ENCODE data around the gene CPNE4.

CPNE4 gene

GRCh38 chr3:131636266-131636775 is 398.5 kb downstream of the CPNE4 start:
- H3K9me3 Mint-ChIP-seq = peaks cover 1% of the 10 kb centered on the region
- DNase-seq (ENCODE audit: low spot score in 2 of 2) (no peak), ATAC-seq (ENCODE audit: low read depth) (no peak)
- H3K4me1 Mint-ChIP-seq = no peaks in the 10 kb centered on the region
- no peak overlapping the region for H3K27ac Mint-ChIP-seq
- no peak overlapping the region for H3K4me3 Mint-ChIP-seq
- no peaks in the 10 kb centered on the region for H3K36me3 Mint-ChIP-seq
- peaks cover 6% of the 10 kb centered on the region for H3K27me3 Mint-ChIP-seq

- Mint-ChIP-seq H3K4me3 (no peak overlapping the region), H3K27ac (no peak overlapping the region), H3K36me3 (no peaks in the 10 kb centered on the region), H3K4me1 (no peaks in the 10 kb centered on the region), H3K27me3 (peaks cover 3% of the 10 kb centered on the region), H3K9me3 (no peaks in the 10 kb centered on the region)
- ATAC-seq (ENCODE audit: low read depth) = no peak
- DNase-seq (ENCODE audit: low spot score in 2 of 2) = no peak
Measured at GRCh38 chr3:131630807-131631206, 404.0 kb downstream of the CPNE4 start.

GRCh38 chr3:131630097-131630496 is 404.7 kb downstream of the CPNE4 start:
- no peaks in the 10 kb centered on the region for H3K36me3 Mint-ChIP-seq
- no peaks in the 10 kb centered on the region for H3K4me1 Mint-ChIP-seq
- H3K27me3 Mint-ChIP-seq = peaks cover 3% of the 10 kb centered on the region
- H3K27ac Mint-ChIP-seq = no peak overlapping the region
- H3K4me3 Mint-ChIP-seq = no peak overlapping the region
- DNase-seq (ENCODE audit: low spot score in 2 of 2) (no peak), ATAC-seq (ENCODE audit: low read depth) (no peak)
- no peaks in the 10 kb centered on the region for H3K9me3 Mint-ChIP-seq

GRCh38 chr3:131623431-131623830 is 411.4 kb downstream of the CPNE4 start:
- Mint-ChIP-seq H3K36me3 (no peaks in the 10 kb centered on the region), H3K9me3 (no peaks in the 10 kb centered on the region), H3K4me3 (no peak overlapping the region), H3K27ac (no peak overlapping the region), H3K4me1 (no peaks in the 10 kb centered on the region), H3K27me3 (peaks cover 3% of the 10 kb centered on the region)
- DNase-seq (ENCODE audit: low spot score in 2 of 2) (no peak), ATAC-seq (ENCODE audit: low read depth) (no peak)

GRCh38 chr3:131622726-131623125 is 412.1 kb downstream of the CPNE4 start:
- Mint-ChIP-seq H3K4me1 (no peaks in the 10 kb centered on the region), H3K36me3 (no peaks in the 10 kb centered on the region), H3K9me3 (no peaks in the 10 kb centered on the region), H3K27ac (no peak overlapping the region), H3K27me3 (peaks cover 6% of the 10 kb centered on the region), H3K4me3 (no peak overlapping the region)
- DNase-seq (ENCODE audit: low spot score in 2 of 2) (no peak), ATAC-seq (ENCODE audit: low read depth) (no peak)

GRCh38 chr3:131620977-131621376 is 413.8 kb downstream of the CPNE4 start:
- ATAC-seq (ENCODE audit: low read depth) (no peak), DNase-seq (ENCODE audit: low spot score in 2 of 2) (no peak)
- Mint-ChIP-seq H3K27me3 (peaks cover 8% of the 10 kb centered on the region), H3K36me3 (no peaks in the 10 kb centered on the region), H3K27ac (no peak overlapping the region), H3K4me3 (no peak overlapping the region), H3K9me3 (no peaks in the 10 kb centered on the region), H3K4me1 (no peaks in the 10 kb centered on the region)

GRCh38 chr3:131619821-131620220 is 415.0 kb downstream of the CPNE4 start:
- DNase-seq (ENCODE audit: low spot score in 2 of 2) (no peak), ATAC-seq (ENCODE audit: low read depth) (no peak)
- Mint-ChIP-seq H3K9me3 (no peaks in the 10 kb centered on the region), H3K27me3 (peaks cover 10% of the 10 kb centered on the region), H3K36me3 (no peaks in the 10 kb centered on the region), H3K4me3 (no peak overlapping the region), H3K27ac (no peak overlapping the region), H3K4me1 (no peaks in the 10 kb centered on the region)

- peaks cover 11% of the 10 kb centered on the region for H3K27me3 Mint-ChIP-seq
Measured at GRCh38 chr3:131616719-131617118, 418.1 kb downstream of the CPNE4 start.

GRCh38 chr3:131612745-131613144 is 422.1 kb downstream of the CPNE4 start:
- no peak overlapping the region for H3K27ac Mint-ChIP-seq
- no peaks in the 10 kb centered on the region for H3K9me3 Mint-ChIP-seq
- ATAC-seq (ENCODE audit: low read depth) (no peak), DNase-seq (ENCODE audit: low spot score in 2 of 2) (no peak)
- no peak overlapping the region for H3K4me3 Mint-ChIP-seq
- peaks cover 7% of the 10 kb centered on the region for H3K27me3 Mint-ChIP-seq
- H3K36me3 Mint-ChIP-seq = no peaks in the 10 kb centered on the region
- H3K4me1 Mint-ChIP-seq = no peaks in the 10 kb centered on the region

More at GRCh38 chr3:131616719-131617118, 418.1 kb downstream of the CPNE4 start:
- H3K9me3 Mint-ChIP-seq = no peaks in the 10 kb centered on the region
- H3K4me1 Mint-ChIP-seq = no peaks in the 10 kb centered on the region
- H3K36me3 Mint-ChIP-seq = no peaks in the 10 kb centered on the region
- DNase-seq (ENCODE audit: low spot score in 2 of 2) (no peak), ATAC-seq (ENCODE audit: low read depth) (no peak)
- H3K4me3 Mint-ChIP-seq = no peak overlapping the region
- no peak overlapping the region for H3K27ac Mint-ChIP-seq

GRCh38 chr3:131610174-131610573 is 424.6 kb downstream of the CPNE4 start:
- Mint-ChIP-seq H3K4me3 (no peak overlapping the region), H3K9me3 (no peaks in the 10 kb centered on the region), H3K27ac (no peak overlapping the region), H3K27me3 (peaks cover 4% of the 10 kb centered on the region), H3K36me3 (no peaks in the 10 kb centered on the region), H3K4me1 (no peaks in the 10 kb centered on the region)
- no peak for DNase-seq (ENCODE audit: low spot score in 2 of 2)
- ATAC-seq (ENCODE audit: low read depth) = no peak

GRCh38 chr3:131608741-131609140 is 426.1 kb downstream of the CPNE4 start:
- H3K36me3 Mint-ChIP-seq = no peaks in the 10 kb centered on the region
- ATAC-seq (ENCODE audit: low read depth) (no peak), DNase-seq (ENCODE audit: low spot score in 2 of 2) (no peak)
- H3K4me3 Mint-ChIP-seq = no peak overlapping the region
- H3K27ac Mint-ChIP-seq = no peak overlapping the region
- peaks cover 6% of the 10 kb centered on the region for H3K27me3 Mint-ChIP-seq
- H3K9me3 Mint-ChIP-seq = no peaks in the 10 kb centered on the region
- no peaks in the 10 kb centered on the region for H3K4me1 Mint-ChIP-seq

- Mint-ChIP-seq H3K27me3 (peaks cover 6% of the 10 kb centered on the region), H3K4me3 (no peak overlapping the region), H3K36me3 (no peaks in the 10 kb centered on the region), H3K27ac (no peak overlapping the region), H3K4me1 (no peaks in the 10 kb centered on the region), H3K9me3 (no peaks in the 10 kb centered on the region)
- DNase-seq (ENCODE audit: low spot score in 2 of 2) (no peak), ATAC-seq (ENCODE audit: low read depth) (no peak)
Measured at GRCh38 chr3:131608296-131608695, 426.5 kb downstream of the CPNE4 start.

- H3K9me3 Mint-ChIP-seq = no peaks in the 10 kb centered on the region
Measured at GRCh38 chr3:131605916-131606315, 428.9 kb downstream of the CPNE4 start.

GRCh38 chr3:131602011-131602779 is 432.6 kb downstream of the CPNE4 start:
- Mint-ChIP-seq H3K27me3 (peaks cover 10% of the 10 kb centered on the region), H3K36me3 (no peaks in the 10 kb centered on the region), H3K27ac (no peak overlapping the region), H3K9me3 (no peaks in the 10 kb centered on the region), H3K4me1 (no peaks in the 10 kb centered on the region), H3K4me3 (no peak overlapping the region)
- no peak for DNase-seq (ENCODE audit: low spot score in 2 of 2)
- ATAC-seq (ENCODE audit: low read depth) = no peak

More at GRCh38 chr3:131605916-131606315, 428.9 kb downstream of the CPNE4 start:
- Mint-ChIP-seq H3K4me1 (no peaks in the 10 kb centered on the region), H3K36me3 (no peaks in the 10 kb centered on the region), H3K4me3 (no peak overlapping the region), H3K27me3 (peaks cover 6% of the 10 kb centered on the region), H3K27ac (no peak overlapping the region)
- ATAC-seq (ENCODE audit: low read depth) (no peak), DNase-seq (ENCODE audit: low spot score in 2 of 2) (no peak)

GRCh38 chr3:131597816-131598215 is 437.0 kb downstream of the CPNE4 start:
- Mint-ChIP-seq H3K36me3 (no peaks in the 10 kb centered on the region), H3K27me3 (peaks cover 4% of the 10 kb centered on the region), H3K27ac (no peak overlapping the region), H3K4me3 (no peak overlapping the region), H3K9me3 (no peaks in the 10 kb centered on the region), H3K4me1 (no peaks in the 10 kb centered on the region)
- DNase-seq (ENCODE audit: low spot score in 2 of 2) (no peak), ATAC-seq (ENCODE audit: low read depth) (no peak)

Measured in memory B cell (primary cell).